ENCODE measurements around the gene ATP2A2. TPM values are rescaled to one million over a fixed set of nuclear protein-coding genes. Genes with fewer than 3 reads are reported as not detected.

ATP2A2 gene
- total RNA-seq, 1 donor from 2014 or later = 1,955 TPM

- TF ChIP-seq CTCF (IDR thresholded peaks at IDR 0.05; ENCODE audit: borderline replicate concordance) = no peak
- Histone ChIP-seq H3K36me3 (no peaks in the 10 kb centered on the region), H3K27ac (replicated peaks) (peak overlapping the region; percentile 80), H3K9me3 (replicated peaks) (no peaks in the 10 kb centered on the region), H3K27me3 (ENCODE audit: low read depth) (no peaks in the 10 kb centered on the region), H3K4me3 (no peak overlapping the region), H3K4me1 (peaks cover 60% of the 10 kb centered on the region)
- DNase-seq = peak; percentile 55
- intact Hi-C loops (cut with micrococcal nuclease) = no loop called here
Measured at GRCh38 chr12:110270125-110270962, 10.7 kb upstream of the ATP2A2 start.

DNA sequence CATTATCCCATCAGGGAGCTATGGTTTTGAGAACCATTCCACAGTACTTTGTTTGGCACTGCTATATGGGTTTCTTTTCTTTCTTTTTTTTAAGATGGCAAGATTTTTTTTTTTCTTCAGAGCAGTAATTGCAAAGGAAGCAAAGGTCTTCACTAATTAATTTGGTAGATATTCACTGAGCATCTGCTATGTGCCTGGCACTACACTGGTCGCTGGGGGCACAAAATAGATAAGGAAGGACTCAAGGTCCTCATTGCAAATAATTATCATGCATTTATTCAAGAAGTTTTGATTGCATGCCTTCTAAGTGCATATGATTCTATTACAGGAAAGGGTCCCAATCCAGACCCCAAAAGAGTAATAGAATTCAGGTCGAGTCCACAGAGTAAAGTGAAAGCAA, 10.0 kb upstream of the ATP2A2 start:
- intact Hi-C loops (cut with micrococcal nuclease) = no loop called here
- no peak overlapping the region for H3K4me3 ChIP-seq

DNA sequence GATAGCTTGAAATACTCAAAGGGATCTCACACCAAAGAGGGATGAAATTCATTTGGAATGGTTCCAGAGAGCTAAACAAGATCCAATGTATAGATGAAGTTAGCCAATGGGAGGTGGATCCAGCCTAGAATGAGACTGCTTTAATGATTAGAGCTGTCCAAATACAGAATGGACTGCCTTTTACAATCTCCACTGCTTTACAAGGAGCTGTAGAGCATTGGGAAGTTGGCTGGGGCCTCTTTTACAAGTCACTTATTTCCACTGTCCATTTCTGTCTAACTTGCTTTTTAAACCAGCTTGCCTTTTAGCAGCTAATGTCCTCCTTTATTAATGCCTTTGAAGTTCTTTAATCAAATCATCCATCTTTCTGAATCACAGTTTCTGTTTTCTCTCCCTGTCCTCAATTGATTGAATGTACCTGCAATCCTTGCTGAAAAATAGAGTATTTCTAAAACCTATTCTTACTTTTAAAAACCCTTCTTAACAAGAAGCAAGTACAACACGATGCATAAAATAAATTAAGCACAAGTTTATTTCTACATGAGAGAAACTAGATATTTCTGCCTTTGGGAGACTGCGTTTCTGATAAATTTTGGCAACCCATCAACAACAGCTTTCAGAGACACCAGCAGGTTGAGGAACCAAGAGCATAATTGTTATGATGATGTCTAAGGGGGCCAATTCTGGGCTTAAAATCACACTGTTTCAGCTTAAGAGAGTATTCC, 3.4 kb upstream of the ATP2A2 start:
- H3K36me3 ChIP-seq = peaks cover 6% of the 10 kb centered on the region
- no peak for TF ChIP-seq CTCF (IDR thresholded peaks at IDR 0.05; ENCODE audit: borderline replicate concordance)
- peaks cover 50% of the 10 kb centered on the region for H3K4me1 ChIP-seq
- intact Hi-C loops (cut with micrococcal nuclease) = no loop called here
- no peak overlapping the region for H3K4me3 ChIP-seq
- peak overlapping the region; percentile 97 for H3K27ac ChIP-seq (replicated peaks)
- no peak for DNase-seq
- H3K27me3 ChIP-seq (ENCODE audit: low read depth) = no peaks in the 10 kb centered on the region
- no peaks in the 10 kb centered on the region for H3K9me3 ChIP-seq (replicated peaks)

More for the DNA sequence above, 10.0 kb upstream of the ATP2A2 start:
- Histone ChIP-seq H3K9me3 (replicated peaks) (no peaks in the 10 kb centered on the region), H3K27ac (replicated peaks) (peak overlapping the region; percentile 80), H3K36me3 (no peaks in the 10 kb centered on the region), H3K27me3 (ENCODE audit: low read depth) (no peaks in the 10 kb centered on the region), H3K4me1 (peaks cover 60% of the 10 kb centered on the region)
- no peak for DNase-seq
- TF ChIP-seq CTCF (IDR thresholded peaks at IDR 0.05; ENCODE audit: borderline replicate concordance) = no peak

DNA sequence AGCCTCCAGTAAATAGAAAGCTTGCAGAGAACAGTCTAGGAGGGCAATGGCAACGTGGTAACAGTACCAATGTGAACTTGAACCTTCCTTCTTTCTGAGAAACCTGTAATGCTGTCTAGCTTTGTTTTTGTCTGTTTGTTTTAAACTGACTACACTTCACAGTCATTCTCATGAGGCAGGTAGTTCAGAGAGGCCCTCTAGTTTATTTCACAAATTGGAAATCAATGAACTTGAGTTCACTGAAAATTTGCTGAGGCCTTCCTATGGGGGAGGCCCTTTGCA, 2.9 kb upstream of the ATP2A2 start:
- TF ChIP-seq CTCF (IDR thresholded peaks at IDR 0.05; ENCODE audit: borderline replicate concordance) = no peak
- intact Hi-C loops (cut with micrococcal nuclease) = no loop called here
- peak overlapping the region; percentile 96 for H3K4me3 ChIP-seq
- no peak for DNase-seq
- H3K27ac ChIP-seq (replicated peaks) = peak overlapping the region; percentile 97
- no peaks in the 10 kb centered on the region for H3K9me3 ChIP-seq (replicated peaks)
- H3K36me3 ChIP-seq = peaks cover 11% of the 10 kb centered on the region
- H3K27me3 ChIP-seq (ENCODE audit: low read depth) = no peaks in the 10 kb centered on the region
- peaks cover 55% of the 10 kb centered on the region for H3K4me1 ChIP-seq

- no peaks in the 10 kb centered on the region for H3K27me3 ChIP-seq (ENCODE audit: low read depth)
- H3K4me1 ChIP-seq = peaks cover 71% of the 10 kb centered on the region
- DNase-seq = no peak
Measured at GRCh38 chr12:110279566-110280375, 1.3 kb upstream of the ATP2A2 start.

More at GRCh38 chr12:110279566-110280375, 1.3 kb upstream of the ATP2A2 start:
- intact Hi-C loops (cut with micrococcal nuclease) = no loop called here
- TF ChIP-seq CTCF (IDR thresholded peaks at IDR 0.05; ENCODE audit: borderline replicate concordance) = no peak
- Histone ChIP-seq H3K4me3 (peak overlapping the region; percentile 96), H3K9me3 (replicated peaks) (no peaks in the 10 kb centered on the region), H3K27ac (replicated peaks) (peak overlapping the region; percentile 97), H3K36me3 (peaks cover 27% of the 10 kb centered on the region)

Measured in left ventricle myocardium inferior (tissue), 1 donor.